HG03280 (cell line): ENCODE measurements around the gene SCG3.

Experiments used
- ATAC-seq: cut with Tn5 transposase; IDR thresholded peaks from one replicate; pipeline ENCODE4 v1.9.1; 2021; ENCODE audit warnings: mild to moderate bottlenecking, moderate library complexity; ENCODE audit not compliant: unreplicated experiment

SCG3 gene

GRCh38 chr15:51755790-51756189 is 74.5 kb downstream of the SCG3 start:
- ATAC-seq: no peak

GRCh38 chr15:51756482-51756881 is 75.2 kb downstream of the SCG3 start:
- ATAC-seq: no peak

GRCh38 chr15:51757450-51757849 is 76.1 kb downstream of the SCG3 start:
- no peak for ATAC-seq

GRCh38 chr15:51758645-51759044 is 77.3 kb downstream of the SCG3 start:
- no peak for ATAC-seq

GRCh38 chr15:51759557-51760070 is 78.3 kb downstream of the SCG3 start:
- ATAC-seq: no peak

GRCh38 chr15:51760805-51761204 is 79.5 kb downstream of the SCG3 start:
- no peak for ATAC-seq

GRCh38 chr15:51765751-51766150 is 84.4 kb downstream of the SCG3 start:
- no peak for ATAC-seq

GRCh38 chr15:51766341-51766740 is 85.0 kb downstream of the SCG3 start:
- no peak for ATAC-seq

- no peak for ATAC-seq
Observed at GRCh38 chr15:51768018-51768417, 86.7 kb downstream of the SCG3 start.
